Neutrophil (primary cell): ENCODE data around the gene SYCP2L.
"Not testable (repeated sequence)": the region's sequence is repeated elsewhere in the genome, so short reads cannot be mapped to it uniquely, and the experiment has no call there.

Source experiments
- H3K27ac ChIP-seq: fragments of 200-600 bp; sonication (generic); 2 replicates; pipeline ENCODE4 v1.5.1; 2016; ENCODE audit warnings: mild to moderate bottlenecking, moderate library complexity
- H3K27me3 ChIP-seq: fragments of 200-600 bp; sonication (generic); 2 replicates; pipeline ENCODE4 v1.6.0; 2016; ENCODE audit warnings: mild to moderate bottlenecking
- H3K36me3 ChIP-seq: fragments of 200-600 bp; sonication (generic); 2 replicates; pipeline ENCODE4 v1.5.1; 2017
- H3K4me1 ChIP-seq, 2 experiments: fragments of 200-600 bp in 1 of 2; sonication (generic) in 1 of 2; 1 replicate in 1 of 2; 2 replicates in 1 of 2; pipeline versions ENCODE4 v1.5.1 to v1.6.1; 2013 to 2016; ENCODE audit warnings: low read depth in 1 of 2, low read length in 1 of 2, mild to moderate bottlenecking in 1 of 2, moderate library complexity in 1 of 2; ENCODE audit not compliant: control insufficient read depth in 1 of 2, insufficient read depth in 1 of 2
- H3K4me3 ChIP-seq, 2 experiments: fragments of 200-600 bp in 1 of 2; sonication (generic) in 1 of 2; 1 replicate in 1 of 2; 2 replicates in 1 of 2; pipeline ENCODE4 v1.5.1; 2013 to 2016; ENCODE audit warnings: low read depth in 1 of 2, low read length in 1 of 2, mild to moderate bottlenecking in 1 of 2, moderate library complexity in 1 of 2
- H3K9me3 ChIP-seq: fragments of 200-600 bp; sonication (generic); 2 replicates; pipeline ENCODE4 v1.5.1; 2016
- CTCF ChIP-seq: fragments of 200-600 bp; sonication (generic); IDR thresholded peaks from 2 replicates; pipeline ENCODE4 v1.5.1; 2016; ENCODE audit warnings: antibody characterized with exemption

The SYCP2L gene

DNA sequence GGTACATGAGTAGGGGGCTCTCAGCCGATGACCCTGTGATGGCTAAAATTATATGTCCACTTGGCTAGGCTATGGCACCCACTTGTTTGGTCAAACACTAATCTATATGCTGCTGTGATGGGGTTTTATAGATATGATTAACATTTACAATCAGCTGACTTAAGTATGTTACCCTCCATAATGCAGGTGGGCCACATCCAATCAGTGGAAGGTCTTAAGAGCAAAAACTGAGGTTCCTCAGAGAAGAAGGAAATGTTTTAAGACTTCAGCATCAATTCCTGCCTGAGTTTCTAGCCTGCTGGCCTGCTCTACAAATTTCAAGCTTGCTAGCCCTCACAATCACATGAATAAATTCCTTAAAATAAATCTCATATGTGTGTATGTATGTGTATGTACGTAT lies 29.6 kb upstream of the SYCP2L start:
- TF ChIP-seq CTCF = no peak
- Histone ChIP-seq H3K9me3 (peaks cover 3% of the 10 kb centered on the region), H3K27ac (no peak overlapping the region), H3K4me1 (no peaks in the 10 kb centered on the region), H3K36me3 (no peaks in the 10 kb centered on the region), H3K27me3 (no peaks in the 10 kb centered on the region), H3K4me3 (no peak overlapping the region)

- Histone ChIP-seq H3K4me3 (no peak overlapping the region), H3K27ac (no peak overlapping the region), H3K36me3 (no peaks in the 10 kb centered on the region), H3K9me3 (no peaks in the 10 kb centered on the region), H3K27me3 (no peaks in the 10 kb centered on the region), H3K4me1 (no peaks in the 10 kb centered on the region)
- no peak for TF ChIP-seq CTCF
These were observed 25.8 kb upstream of the SYCP2L start for GRCh38 chr6:10861086-10861485.

DNA sequence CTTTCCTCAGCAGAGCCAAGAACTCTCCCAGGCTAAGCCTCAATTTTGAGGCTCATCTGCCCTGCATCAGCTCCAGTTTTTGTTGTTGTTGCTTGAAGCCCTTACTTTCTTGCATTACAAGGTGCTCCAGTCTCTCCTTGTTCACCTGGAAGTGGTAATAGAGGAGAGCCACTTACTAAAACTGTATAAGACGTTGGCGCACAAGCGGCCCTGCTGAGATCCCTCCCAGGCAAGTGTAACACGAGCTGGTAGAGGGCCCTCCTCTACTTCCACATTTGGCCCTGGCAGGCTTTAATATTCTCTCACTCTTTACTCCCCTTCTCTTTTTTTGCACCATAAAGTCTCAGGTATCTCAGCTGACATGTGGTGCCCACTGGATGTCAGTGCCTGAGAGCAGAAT lies 24.5 kb upstream of the SYCP2L start:
- H3K4me1 ChIP-seq = no peaks in the 10 kb centered on the region

GRCh38 chr6:10863031-10863430 lies 23.8 kb upstream of the SYCP2L start:
- not testable (repeated sequence) for H3K27me3 ChIP-seq, H3K9me3 ChIP-seq, H3K36me3 ChIP-seq, H3K4me1 ChIP-seq, H3K4me3 ChIP-seq, H3K27ac ChIP-seq

More for the DNA sequence above, 24.5 kb upstream of the SYCP2L start:
- Histone ChIP-seq H3K27me3 (no peaks in the 10 kb centered on the region), H3K27ac (no peak overlapping the region), H3K9me3 (no peaks in the 10 kb centered on the region), H3K4me3 (no peak overlapping the region), H3K36me3 (no peaks in the 10 kb centered on the region)
- no peak for TF ChIP-seq CTCF

GRCh38 chr6:10866709-10867108 lies 20.1 kb upstream of the SYCP2L start:
- not testable (repeated sequence) for H3K4me1 ChIP-seq, H3K9me3 ChIP-seq, H3K27me3 ChIP-seq, H3K27ac ChIP-seq, H3K36me3 ChIP-seq, H3K4me3 ChIP-seq

- H3K36me3 ChIP-seq = no peaks in the 10 kb centered on the region
- H3K27ac ChIP-seq = no peak overlapping the region
- no peak for TF ChIP-seq CTCF
- no peaks in the 10 kb centered on the region for H3K9me3 ChIP-seq
- H3K4me1 ChIP-seq = no peaks in the 10 kb centered on the region
- H3K27me3 ChIP-seq = peaks cover 9% of the 10 kb centered on the region
- no peak overlapping the region for H3K4me3 ChIP-seq
These were observed 18.9 kb upstream of the SYCP2L start for GRCh38 chr6:10867952-10868351.

- H3K27ac ChIP-seq = no peak overlapping the region
- H3K27me3 ChIP-seq = peaks cover 35% of the 10 kb centered on the region
- no peak overlapping the region for H3K4me3 ChIP-seq
- no peaks in the 10 kb centered on the region for H3K4me1 ChIP-seq
- H3K36me3 ChIP-seq = no peaks in the 10 kb centered on the region
- H3K9me3 ChIP-seq = no peaks in the 10 kb centered on the region
- TF ChIP-seq CTCF = no peak
These were observed 13.5 kb upstream of the SYCP2L start for GRCh38 chr6:10873374-10873773.
